ENCODE results near the gene NMRK1. TPM values are rescaled to one million over a fixed set of nuclear protein-coding genes. Genes with fewer than 3 reads are reported as not detected.

NMRK1 gene
- total RNA-seq, 3 donors from 2014 or later (not counting 1 experiment from before 2014, with no cell fraction given), result 23.7 to 52.0 (median 44.4) TPM

DNA sequence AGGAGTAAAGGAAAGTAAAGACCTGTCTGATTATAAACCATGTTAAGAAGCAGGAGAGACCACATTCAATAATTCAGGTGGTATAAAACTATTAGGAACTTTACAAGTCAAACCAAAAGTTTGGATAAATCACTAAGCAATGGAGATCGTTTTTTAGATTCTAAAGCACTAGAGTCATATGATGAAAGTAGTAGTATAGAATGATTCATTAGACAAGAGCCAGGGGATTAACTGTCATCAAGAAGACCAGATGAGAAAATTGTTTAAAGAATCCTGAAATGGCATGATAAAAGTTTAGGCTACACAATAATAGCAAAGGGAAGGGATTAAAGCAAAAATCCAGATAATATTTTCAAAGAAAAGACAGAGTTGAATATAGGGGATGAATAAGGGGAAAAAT is 46.9 kb downstream of the NMRK1 start:
- DNase-seq, result no peak
- no peak for ATAC-seq
- Mint-ChIP-seq H3K27ac (no peak overlapping the region), H3K27me3 (ENCODE audit: low read depth in 2 of 2) (peaks cover 14 to 20% of the 10 kb centered on the region in 2 donors), H3K36me3 (no peaks in the 10 kb centered on the region), H3K4me3 (no peak overlapping the region), H3K4me1 (no peaks in the 10 kb centered on the region), H3K9me3 (no peaks in the 10 kb centered on the region)
- H3K9me3 ChIP-seq (ENCODE audit: control insufficient read depth, insufficient read depth, low read length), result no peaks in the 10 kb centered on the region
- no peak for TF ChIP-seq CTCF (IDR thresholded peaks at IDR 0.05)
- no peak overlapping the region for H3K4me3 ChIP-seq (ENCODE audit: low read length)
- H3K36me3 ChIP-seq (ENCODE audit: control insufficient read depth, insufficient read depth, low read length), result no peaks in the 10 kb centered on the region
- WGBS (ENCODE audit: insufficient coverage), result 80% methylated on average over 1 of the region's 1 CpG
- intact Hi-C loops (cut with micrococcal nuclease), result no loop called here
- no peaks in the 10 kb centered on the region for H3K4me1 ChIP-seq (ENCODE audit: control insufficient read depth, insufficient read depth, low read length)
- H3K27me3 ChIP-seq (ENCODE audit: control insufficient read depth, insufficient read depth, low read length), result peaks cover 2% of the 10 kb centered on the region
- H3K27ac ChIP-seq (ENCODE audit: low read length), result no peak overlapping the region

GRCh38 chr9:75039801-75040200 is 48.2 kb downstream of the NMRK1 start:
- 86% methylated on average over 3 of the region's 3 CpGs for WGBS (ENCODE audit: insufficient coverage)
- Mint-ChIP-seq H3K27me3 (ENCODE audit: low read depth in 2 of 2) (peaks cover 7 to 15% of the 10 kb centered on the region in 2 donors), H3K4me3 (no peak overlapping the region), H3K27ac (no peak overlapping the region), H3K4me1 (no peaks in the 10 kb centered on the region), H3K36me3 (no peaks in the 10 kb centered on the region), H3K9me3 (no peaks in the 10 kb centered on the region)
- no peak for DNase-seq
- H3K4me3 ChIP-seq (ENCODE audit: low read length), result no peak overlapping the region
- H3K4me1 ChIP-seq (ENCODE audit: control insufficient read depth, insufficient read depth, low read length), result no peaks in the 10 kb centered on the region
- H3K9me3 ChIP-seq (ENCODE audit: control insufficient read depth, insufficient read depth, low read length), result no peaks in the 10 kb centered on the region
- no peak for ATAC-seq
- no peak overlapping the region for H3K27ac ChIP-seq (ENCODE audit: low read length)
- TF ChIP-seq CTCF (IDR thresholded peaks at IDR 0.05), result no peak
- intact Hi-C loops (cut with micrococcal nuclease), result no loop called here
- H3K27me3 ChIP-seq (ENCODE audit: control insufficient read depth, insufficient read depth, low read length), result no peaks in the 10 kb centered on the region
- H3K36me3 ChIP-seq (ENCODE audit: control insufficient read depth, insufficient read depth, low read length), result no peaks in the 10 kb centered on the region

DNA sequence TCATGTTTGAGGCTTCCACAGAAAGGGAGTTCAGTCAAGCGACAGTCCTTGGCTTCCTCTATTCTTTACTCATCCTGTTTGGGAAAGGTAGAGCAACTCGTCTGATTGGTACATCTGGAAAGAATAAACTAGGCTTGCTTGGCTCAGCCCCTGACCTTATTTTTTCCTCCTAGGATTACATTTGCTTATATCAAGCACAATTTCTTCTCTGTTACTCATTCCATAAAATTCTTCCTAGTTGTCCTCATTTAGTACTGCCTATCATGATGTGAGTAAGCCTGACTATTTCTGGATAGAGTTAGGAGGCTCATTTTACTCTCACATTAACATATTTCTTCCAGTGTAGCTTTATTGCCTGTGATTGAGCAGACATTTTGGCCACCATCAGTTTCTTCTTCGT is 48.9 kb downstream of the NMRK1 start:
- no peaks in the 10 kb centered on the region for H3K36me3 Mint-ChIP-seq
- whole genome bisulfite sequencing (ENCODE audit: insufficient coverage), result 82% methylated on average over 2 of the region's 3 CpGs

More for the DNA sequence above, 48.9 kb downstream of the NMRK1 start:
- Histone ChIP-seq H3K36me3 (ENCODE audit: control insufficient read depth, insufficient read depth, low read length) (no peaks in the 10 kb centered on the region), H3K27ac (ENCODE audit: low read length) (no peak overlapping the region), H3K27me3 (ENCODE audit: control insufficient read depth, insufficient read depth, low read length) (no peaks in the 10 kb centered on the region), H3K9me3 (ENCODE audit: control insufficient read depth, insufficient read depth, low read length) (no peaks in the 10 kb centered on the region), H3K4me1 (ENCODE audit: control insufficient read depth, insufficient read depth, low read length) (no peaks in the 10 kb centered on the region), H3K4me3 (ENCODE audit: low read length) (no peak overlapping the region)
- no peak overlapping the region for H3K27ac Mint-ChIP-seq
- H3K27me3 Mint-ChIP-seq (ENCODE audit: low read depth in 2 of 2), result peaks cover 7 to 11% of the 10 kb centered on the region in 2 donors
- DNase-seq (no peak), ATAC-seq (no peak)
- H3K9me3 Mint-ChIP-seq, result no peaks in the 10 kb centered on the region
- H3K4me1 Mint-ChIP-seq, result no peaks in the 10 kb centered on the region
- no peak overlapping the region for H3K4me3 Mint-ChIP-seq
- TF ChIP-seq CTCF (IDR thresholded peaks at IDR 0.05), result no peak
- intact Hi-C loops (cut with micrococcal nuclease), result no loop called here
